Stimulated activated effector memory CD8-positive, alpha-beta T cell treated with anti-CD3 and anti-CD28 coated beads, Interleukin-12 subunit alpha, Interleukin-12 subunit beta, amount 100 ng/mL, for 72 hours (primary cell): Measurements from ENCODE around the gene ALCAM.

Source experiments
- ATAC-seq: fragments of 150-1000 bp; cut with Tn5 transposase; 2 replicates; pipeline ENCODE4 v1.10.0; 2021
- DNase-seq, 2 donors: peaks; one replicate each; pipeline ENCODE4 v3.0.0; 2021 to 2022; ENCODE audit warnings: low spot score in 2 of 2
- H3K27ac Mint-ChIP-seq: one replicate; pipeline ENCODE4 v1.8.0; 2022; ENCODE audit warnings: mild to moderate bottlenecking, mixed read lengths
- H3K36me3 Mint-ChIP-seq: one replicate; pipeline ENCODE4 v1.8.0; 2022; ENCODE audit warnings: mild to moderate bottlenecking, mixed read lengths
- H3K4me1 Mint-ChIP-seq: one replicate; pipeline ENCODE4 v1.8.0; 2022; ENCODE audit warnings: mixed read lengths
- H3K4me3 Mint-ChIP-seq: one replicate; pipeline ENCODE4 v1.8.0; 2022; ENCODE audit warnings: mild to moderate bottlenecking, mixed read lengths
- H3K9me3 Mint-ChIP-seq: one replicate; pipeline ENCODE4 v1.8.0; 2022; ENCODE audit warnings: mixed read lengths

Gene ALCAM

DNA sequence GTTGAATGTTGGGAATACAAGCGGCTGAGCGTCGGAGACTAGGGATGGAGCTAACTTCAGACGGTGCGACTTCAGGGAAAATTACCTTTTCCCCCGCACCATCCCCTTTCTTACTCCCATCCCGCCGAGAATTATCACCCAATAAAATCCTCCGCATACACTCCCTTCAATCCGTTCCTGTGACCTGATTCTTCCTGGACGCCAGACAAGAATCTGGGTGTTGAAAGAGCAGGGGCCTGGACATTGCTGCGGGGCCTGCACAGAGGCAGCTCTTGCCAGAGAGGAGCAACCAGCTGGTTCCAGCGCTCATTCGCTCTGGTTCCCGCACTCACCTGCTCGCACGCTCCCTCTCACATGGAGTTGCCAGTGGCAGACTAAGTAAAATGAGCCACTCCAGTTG, 241.9 kb downstream of the ALCAM start:
- no peaks in the 10 kb centered on the region for H3K4me1 Mint-ChIP-seq

DNA sequence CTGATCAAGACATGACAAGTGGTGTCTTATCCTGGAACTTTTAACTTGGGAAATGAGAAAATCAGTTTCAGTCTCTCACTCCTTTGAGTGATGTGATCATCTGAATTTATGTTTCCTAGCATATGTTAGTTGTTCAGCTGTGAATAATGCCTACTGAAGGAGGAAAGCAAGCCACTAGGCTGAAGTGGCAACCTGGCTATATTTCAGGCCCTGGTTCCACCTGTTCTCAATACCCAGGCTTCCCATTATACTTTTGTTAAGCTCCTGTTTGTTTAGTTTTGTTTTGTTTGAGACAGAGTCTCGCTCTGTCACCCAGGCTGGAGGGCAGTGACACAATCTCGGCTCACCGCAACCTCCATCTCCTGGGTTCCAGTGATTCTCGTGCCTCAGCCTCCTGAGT, 243.8 kb downstream of the ALCAM start:
- ATAC-seq, result no peak
- Mint-ChIP-seq H3K36me3 (no peaks in the 10 kb centered on the region), H3K27ac (no peak overlapping the region), H3K9me3 (no peaks in the 10 kb centered on the region), H3K4me3 (no peak overlapping the region), H3K4me1 (no peaks in the 10 kb centered on the region)
- DNase-seq, result no peak

More for the DNA sequence above, 241.9 kb downstream of the ALCAM start:
- Mint-ChIP-seq H3K36me3 (no peaks in the 10 kb centered on the region), H3K9me3 (no peaks in the 10 kb centered on the region), H3K4me3 (no peak overlapping the region), H3K27ac (no peak overlapping the region)
- ATAC-seq, result no peak
- DNase-seq, result no peak

DNA sequence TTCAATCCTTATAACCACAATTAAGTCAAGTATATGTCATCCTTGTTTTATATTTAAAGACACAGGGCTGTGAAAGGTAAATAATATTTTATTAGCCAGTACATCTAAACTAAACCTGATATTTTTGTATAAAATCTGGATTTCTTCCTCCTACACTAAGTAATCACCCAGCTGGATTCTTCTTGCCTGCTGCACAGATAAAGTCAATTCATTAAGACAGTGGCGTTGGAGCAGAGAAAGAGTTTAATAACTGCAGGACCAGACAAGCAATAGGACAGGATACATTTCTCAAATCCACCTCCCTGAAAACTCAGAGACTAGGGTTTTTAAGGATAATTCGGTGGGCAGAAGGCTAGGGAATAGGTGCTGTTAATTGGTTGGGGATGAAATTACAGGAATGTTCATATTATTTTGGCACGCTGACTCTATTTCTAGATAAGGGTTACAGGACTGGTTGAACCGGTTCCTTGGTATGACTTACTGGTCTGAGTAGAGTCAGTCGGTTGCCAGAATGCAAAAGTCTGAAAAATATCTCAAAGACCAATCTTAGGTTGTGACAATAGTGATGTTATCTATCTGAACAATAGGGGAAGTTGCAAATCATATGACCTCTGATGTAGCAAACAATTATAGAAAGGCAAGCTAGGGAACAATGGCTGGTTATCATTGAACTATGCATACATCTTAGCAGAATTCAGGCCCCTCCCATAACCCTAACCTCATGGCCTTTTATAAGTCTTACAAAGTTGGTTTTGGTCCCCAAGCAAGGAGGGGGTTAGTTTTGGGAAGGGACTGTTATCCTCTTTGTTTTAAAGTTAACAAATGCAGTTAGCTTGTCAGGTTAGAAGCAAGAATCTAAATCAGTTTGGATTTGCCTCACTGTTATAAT, 244.8 kb downstream of the ALCAM start:
- DNase-seq, result no peak
- H3K27ac Mint-ChIP-seq, result no peak overlapping the region

DNA sequence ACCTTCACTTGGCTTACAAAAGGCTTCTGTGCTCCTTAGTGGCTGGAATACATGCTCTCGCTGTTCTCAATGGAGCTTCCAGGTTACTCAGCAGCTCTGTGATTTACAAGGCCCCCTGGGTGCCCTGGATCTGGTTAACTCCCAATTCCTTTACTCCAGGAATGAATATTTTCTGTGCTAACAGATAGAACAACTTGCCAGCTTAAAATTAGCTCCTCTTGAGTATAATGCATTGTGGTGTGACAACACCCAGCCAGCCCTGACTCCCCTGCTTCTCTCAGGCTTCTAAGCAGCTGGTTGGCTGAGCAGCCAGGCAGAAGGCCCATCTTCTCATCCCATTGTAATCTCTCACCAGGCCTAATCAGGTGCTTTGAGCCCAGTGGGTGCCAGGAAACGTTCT, 246.4 kb downstream of the ALCAM start:
- H3K4me1 Mint-ChIP-seq, result no peaks in the 10 kb centered on the region
- no peak overlapping the region for H3K4me3 Mint-ChIP-seq
- DNase-seq, result no peak
- H3K36me3 Mint-ChIP-seq, result no peaks in the 10 kb centered on the region
- no peak for ATAC-seq
- no peaks in the 10 kb centered on the region for H3K9me3 Mint-ChIP-seq
- H3K27ac Mint-ChIP-seq, result no peak overlapping the region

More for the DNA sequence above, 244.8 kb downstream of the ALCAM start:
- Mint-ChIP-seq H3K4me3 (no peak overlapping the region), H3K36me3 (no peaks in the 10 kb centered on the region), H3K4me1 (no peaks in the 10 kb centered on the region), H3K9me3 (no peaks in the 10 kb centered on the region)
- ATAC-seq, result no peak

DNA sequence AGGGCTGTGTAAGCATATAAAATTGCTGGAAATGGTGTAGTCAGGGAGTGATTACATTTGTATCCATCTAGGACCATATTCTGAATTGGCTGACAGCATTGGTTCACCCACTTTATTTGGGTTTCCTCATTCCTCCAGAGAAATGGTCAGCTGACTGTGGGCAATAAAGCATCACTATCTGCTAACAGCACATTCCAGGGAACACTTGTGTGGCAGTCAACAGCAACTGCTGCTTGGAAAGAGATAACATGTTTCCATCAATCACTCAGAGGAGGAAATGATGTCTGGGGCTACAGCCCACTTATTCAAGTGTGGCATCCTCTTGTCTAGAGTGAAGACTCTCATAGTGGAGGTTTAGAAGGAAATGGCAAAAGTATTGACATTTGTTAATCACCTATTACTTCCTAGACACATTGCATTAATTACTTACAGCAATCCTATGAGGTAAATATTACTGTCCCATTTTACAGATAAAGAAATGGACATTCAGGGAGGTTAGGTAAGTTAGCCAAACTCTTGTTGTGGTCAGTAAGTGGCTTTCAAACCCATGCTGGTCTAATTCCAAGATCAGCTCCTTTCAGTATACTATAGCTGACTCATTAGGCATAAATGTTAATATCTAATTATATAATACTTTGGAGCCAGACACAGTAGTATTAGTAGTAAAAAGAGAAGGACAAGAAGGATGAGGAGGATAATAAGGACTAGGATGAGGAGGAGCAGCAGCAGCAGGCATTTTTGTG, 247.8 kb downstream of the ALCAM start:
- Mint-ChIP-seq H3K27ac (no peak overlapping the region), H3K4me1 (no peaks in the 10 kb centered on the region), H3K9me3 (no peaks in the 10 kb centered on the region), H3K36me3 (no peaks in the 10 kb centered on the region), H3K4me3 (no peak overlapping the region)
- no peak for DNase-seq
- no peak for ATAC-seq

DNA sequence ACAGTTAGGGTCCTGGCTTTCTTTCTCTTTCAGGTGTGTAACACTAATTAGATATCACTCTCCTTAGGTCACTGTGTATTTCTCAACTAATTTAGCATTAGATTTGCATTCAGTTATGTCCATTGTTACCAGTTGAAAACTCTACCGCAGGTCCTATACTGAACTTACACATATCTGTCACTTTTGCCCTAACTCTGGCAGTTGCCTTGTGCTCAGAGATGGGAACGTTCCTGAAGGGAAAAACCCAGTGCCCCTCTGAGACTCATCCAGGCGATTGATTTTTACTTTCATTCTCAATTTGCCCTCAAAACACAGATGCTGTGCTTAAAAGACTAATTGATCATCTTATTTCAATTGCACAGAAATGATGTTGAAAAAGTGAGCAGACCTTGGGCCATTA, 249.1 kb downstream of the ALCAM start:
- H3K9me3 Mint-ChIP-seq, result no peaks in the 10 kb centered on the region
- no peak overlapping the region for H3K27ac Mint-ChIP-seq
- H3K4me3 Mint-ChIP-seq, result no peak overlapping the region
- DNase-seq (no peak), ATAC-seq (no peak)
- H3K36me3 Mint-ChIP-seq, result no peaks in the 10 kb centered on the region
- H3K4me1 Mint-ChIP-seq, result no peaks in the 10 kb centered on the region

DNA sequence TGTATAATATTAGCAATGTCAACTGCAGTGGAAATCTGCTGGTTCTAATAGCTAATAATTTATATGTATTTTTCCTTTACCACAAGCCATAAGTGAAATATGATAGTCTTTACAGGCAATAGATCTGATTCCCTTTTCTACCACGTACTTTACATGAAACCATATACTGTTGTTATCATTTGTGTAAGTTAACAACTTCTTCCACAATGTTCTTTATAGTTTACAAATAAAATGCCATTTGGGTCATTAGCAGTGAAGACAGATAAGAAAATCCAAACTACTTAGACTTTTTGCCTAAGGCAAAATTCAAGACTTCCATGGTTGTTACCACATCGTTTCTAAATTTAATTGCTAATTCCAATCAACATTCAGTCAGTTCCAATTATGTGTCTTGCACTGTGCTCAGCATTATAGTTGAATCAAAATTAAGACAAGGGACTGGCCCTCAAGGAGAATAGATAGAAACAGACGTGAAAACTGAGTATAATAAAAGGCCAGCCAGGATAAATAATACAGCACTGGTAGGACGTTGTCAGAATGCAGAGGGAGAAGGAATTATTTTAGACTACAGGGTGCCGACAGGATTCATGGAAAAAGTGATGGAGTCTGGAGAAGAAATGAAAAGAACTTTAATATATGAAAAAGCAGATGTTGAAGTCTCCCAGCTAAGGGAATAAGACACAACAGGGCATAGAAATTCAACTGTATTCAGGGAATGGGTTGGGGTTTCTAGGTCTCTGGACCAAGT, 249.8 kb downstream of the ALCAM start:
- DNase-seq (no peak), ATAC-seq (no peak)
- Mint-ChIP-seq H3K27ac (no peak overlapping the region), H3K36me3 (no peaks in the 10 kb centered on the region), H3K4me3 (no peak overlapping the region), H3K4me1 (no peaks in the 10 kb centered on the region), H3K9me3 (no peaks in the 10 kb centered on the region)

DNA sequence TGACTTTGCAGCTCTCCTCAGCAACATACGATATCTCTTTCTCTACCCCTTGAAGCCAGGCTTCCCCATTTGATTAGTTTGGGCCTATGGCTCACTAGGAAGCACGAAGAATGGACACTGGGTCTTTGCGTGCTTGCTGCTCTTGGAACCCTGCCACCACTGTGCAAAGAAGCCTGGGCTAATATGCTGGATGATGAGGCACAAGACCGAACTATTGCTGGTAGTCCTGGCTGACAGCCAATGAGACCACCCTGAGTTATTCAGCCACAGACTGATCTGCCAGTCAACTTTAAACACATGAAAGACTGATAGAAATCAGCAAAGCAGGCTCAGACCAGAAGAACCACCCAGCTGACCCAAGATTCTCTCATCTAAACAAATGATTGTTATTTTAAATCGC, 251.8 kb downstream of the ALCAM start:
- no peak overlapping the region for H3K4me3 Mint-ChIP-seq
- DNase-seq, result no peak
- no peaks in the 10 kb centered on the region for H3K36me3 Mint-ChIP-seq
- no peak for ATAC-seq
- H3K27ac Mint-ChIP-seq, result no peak overlapping the region
- no peaks in the 10 kb centered on the region for H3K4me1 Mint-ChIP-seq
- no peaks in the 10 kb centered on the region for H3K9me3 Mint-ChIP-seq

DNA sequence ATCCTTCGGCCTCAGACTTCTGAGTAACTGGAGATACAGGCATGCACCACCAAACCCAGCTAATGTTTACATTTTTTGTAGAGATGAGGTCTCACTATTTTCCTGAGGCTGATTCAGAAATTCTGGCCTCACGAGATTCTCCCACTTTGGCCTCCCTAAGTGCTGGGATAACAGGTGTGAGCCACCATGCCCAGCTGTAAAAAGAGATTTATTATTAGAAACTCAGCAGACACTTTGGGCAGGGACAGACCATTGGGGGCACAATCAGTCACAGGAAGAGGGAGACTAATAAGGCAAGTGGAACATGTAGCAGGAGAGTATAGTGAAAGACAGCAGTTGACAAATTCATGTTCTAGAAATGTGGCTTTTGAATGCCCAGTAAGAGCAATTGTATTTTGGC, 252.9 kb downstream of the ALCAM start:
- ATAC-seq (no peak), DNase-seq (no peak)
- no peaks in the 10 kb centered on the region for H3K4me1 Mint-ChIP-seq
- no peaks in the 10 kb centered on the region for H3K36me3 Mint-ChIP-seq
- H3K9me3 Mint-ChIP-seq, result no peaks in the 10 kb centered on the region
- no peak overlapping the region for H3K4me3 Mint-ChIP-seq
- no peak overlapping the region for H3K27ac Mint-ChIP-seq

DNA sequence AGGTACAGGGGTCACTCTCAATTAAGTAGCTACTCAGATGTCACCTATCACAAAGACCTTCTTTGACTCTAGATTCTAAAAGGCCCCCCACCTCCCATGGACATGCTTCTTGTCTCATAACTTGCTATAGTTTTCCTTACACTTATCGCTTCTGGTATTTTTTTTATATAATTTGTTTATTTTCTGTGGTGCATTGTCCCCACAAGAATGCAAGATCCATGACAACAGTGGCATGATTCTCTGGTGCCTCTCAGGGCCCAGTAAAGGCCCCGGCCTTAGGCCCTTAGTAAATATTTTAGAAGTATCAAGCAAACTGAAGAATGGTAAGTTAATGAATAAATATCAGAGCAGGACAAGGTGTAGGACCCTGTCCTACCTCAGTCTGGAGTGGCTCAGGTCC, 253.5 kb downstream of the ALCAM start:
- H3K9me3 Mint-ChIP-seq, result no peaks in the 10 kb centered on the region
- no peaks in the 10 kb centered on the region for H3K4me1 Mint-ChIP-seq
- no peak overlapping the region for H3K27ac Mint-ChIP-seq
- DNase-seq (no peak), ATAC-seq (no peak)
- no peaks in the 10 kb centered on the region for H3K36me3 Mint-ChIP-seq
- no peak overlapping the region for H3K4me3 Mint-ChIP-seq

DNA sequence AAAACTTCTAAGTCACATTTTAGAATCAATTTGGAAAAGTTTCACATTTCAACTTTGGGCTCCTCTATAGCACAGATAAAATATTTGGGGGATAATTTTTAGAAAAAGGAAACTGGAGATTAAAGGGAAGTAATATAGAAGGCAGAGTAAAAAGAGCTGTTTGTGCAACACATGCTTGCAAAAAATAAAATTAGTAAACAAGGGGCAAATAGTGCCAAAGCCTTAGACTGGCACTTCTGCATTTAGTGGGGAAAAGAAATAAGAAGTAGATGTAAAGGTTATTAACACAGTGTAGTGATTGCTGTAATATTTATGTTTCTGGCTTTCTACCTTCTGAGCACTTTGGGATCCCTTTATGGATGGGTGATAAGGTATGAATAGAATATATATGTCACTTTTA, 255.5 kb downstream of the ALCAM start:
- H3K9me3 Mint-ChIP-seq, result no peaks in the 10 kb centered on the region
- H3K4me1 Mint-ChIP-seq, result no peaks in the 10 kb centered on the region
- no peaks in the 10 kb centered on the region for H3K36me3 Mint-ChIP-seq
- no peak overlapping the region for H3K27ac Mint-ChIP-seq
- no peak for ATAC-seq
- DNase-seq, result no peak
- no peak overlapping the region for H3K4me3 Mint-ChIP-seq
